Heart left ventricle (tissue), 13 donors: ENCODE results near the gene TRNP1.

ENCODE experiments used
- CTCF ChIP-seq, 12 donors: fragments of 200-600 bp; sonication (generic) in 4 of 12; IDR thresholded peaks; one replicate each; pipeline versions ENCODE4 v1.5.0 to v1.8.0; 2018 to 2022; ENCODE audit warnings: antibody characterized with exemption in 12 of 12, mild to moderate bottlenecking in 5 of 12
- POLR2A ChIP-seq, 2 donors: fragments of 450-650 bp; IDR thresholded peaks; one replicate each; pipeline ENCODE4 v1.6.1; 2017; ENCODE audit warnings: antibody characterized with exemption in 2 of 2, mild to moderate bottlenecking in 2 of 2, moderate library complexity in 2 of 2
- donor health status: ischemic (EF 13 %, LVEDD 7.1; RV severe dilation, severe dysfunction).
- donor health status: DM: no; HTN: yes; CAD: no.
- donor health status: DM: no; HTN: no; CAD: no.
- donor health status: ischemic (EF 25% LVEDD 6.9; RV normal size, moderate dysfunction).
- donor health status: ischemic (EF 25% LVEDD 5.7; RV mildly dilated, moderate dysfunction).
- donor health status: ischemic (EF 35%, LVEDD 5.7; RV mildly dilated, moderate dysfunction).
- donor health status: nonischemic (EF 11% LVEDD 7.7; RV severe dilation, severe dysfunction).
- donor health status: DM: yes; HTN: yes; CAD: no.
- donor health status: PGD.
- donor health status: ischemic (EF 29% LVEDD 5.4; RV normal size, mild dysfunction).
- donor health status: nonischemic (EF 23%, LVEDD 6.1; RV moderate dilation, normal function).

DNA sequence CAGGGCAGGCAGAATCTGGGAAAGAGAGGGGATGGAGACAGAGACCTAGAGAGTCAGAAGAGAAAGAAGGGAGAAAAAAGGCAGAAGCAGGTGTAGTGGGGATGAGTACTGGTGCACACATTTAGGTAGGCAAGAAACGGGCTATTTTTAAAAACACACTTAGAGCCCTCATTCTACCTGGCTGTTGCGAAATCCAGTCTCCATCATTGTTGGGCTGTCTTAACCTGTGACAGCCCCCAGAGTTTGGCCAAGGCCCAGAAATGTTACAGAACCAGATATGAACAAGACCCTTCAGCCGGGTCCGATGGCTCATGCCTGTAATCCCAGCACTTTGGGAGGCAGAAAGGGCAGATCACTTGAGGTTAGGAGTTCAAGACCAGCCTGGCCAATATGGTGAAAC lies 20.7 kb upstream of the TRNP1 start:
- TF ChIP-seq CTCF (IDR thresholded peaks at IDR 0.05) (no peak), POLR2A (IDR thresholded peaks at IDR 0.05) (no peak)
